ENCODE data around the gene DDX25.

DNA sequence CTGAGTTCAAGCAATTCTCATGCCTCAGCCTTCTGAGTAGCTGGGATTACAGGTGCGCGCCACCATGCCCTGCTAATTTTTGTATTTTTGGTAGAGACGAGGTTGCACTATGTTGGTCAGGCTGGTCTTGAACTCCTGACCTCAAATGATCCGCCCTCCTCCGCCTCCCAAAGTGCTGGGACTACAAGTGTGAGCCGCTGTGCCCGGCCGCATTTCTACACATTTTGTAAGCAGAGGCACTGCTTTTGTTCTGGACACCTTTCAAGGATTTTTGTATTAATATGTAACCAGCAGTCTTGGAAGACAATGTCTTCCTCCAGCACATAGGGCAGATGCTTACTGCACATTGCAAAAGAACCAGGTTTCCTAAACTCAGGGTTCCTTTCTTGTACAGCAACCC lies 30.2 kb downstream of the DDX25 start:
- TF ChIP-seq FOXA1 (IDR thresholded peaks at IDR 0.05) = no peak
- no peak for TF ChIP-seq TARDBP (IDR thresholded peaks at IDR 0.05)
- TF ChIP-seq FOXM1 (IDR thresholded peaks at IDR 0.05; ENCODE audit: borderline replicate concordance) = no peak
- TF ChIP-seq, protein P1, sequence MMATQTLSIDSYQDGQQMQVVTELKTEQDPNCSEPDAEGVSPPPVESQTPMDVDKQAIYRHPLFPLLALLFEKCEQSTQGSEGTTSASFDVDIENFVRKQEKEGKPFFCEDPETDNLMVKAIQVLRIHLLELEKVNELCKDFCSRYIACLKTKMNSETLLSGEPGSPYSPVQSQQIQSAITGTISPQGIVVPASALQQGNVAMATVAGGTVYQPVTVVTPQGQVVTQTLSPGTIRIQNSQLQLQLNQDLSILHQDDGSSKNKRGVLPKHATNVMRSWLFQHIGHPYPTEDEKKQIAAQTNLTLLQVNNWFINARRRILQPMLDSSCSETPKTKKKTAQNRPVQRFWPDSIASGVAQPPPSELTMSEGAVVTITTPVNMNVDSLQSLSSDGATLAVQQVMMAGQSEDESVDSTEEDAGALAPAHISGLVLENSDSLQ (IDR thresholded peaks at IDR 0.05) = no peak
- TF ChIP-seq CTBP1 (IDR thresholded peaks at IDR 0.05; ENCODE audit: borderline replicate concordance) = no peak
- TF ChIP-seq HDGF (IDR thresholded peaks at IDR 0.05; ENCODE audit: borderline replicate concordance) = no peak
- TF ChIP-seq NFRKB (IDR thresholded peaks at IDR 0.05) = no peak
- no peak for TF ChIP-seq ZNF384 (IDR thresholded peaks at IDR 0.05)
- no peak for TF ChIP-seq SP1 (IDR thresholded peaks at IDR 0.05)
- no peak for TF ChIP-seq SUZ12 (IDR thresholded peaks at IDR 0.05)
- TF ChIP-seq BHLHE40 (IDR thresholded peaks at IDR 0.05; ENCODE audit: borderline replicate concordance) = no peak

Measured in HEK293T (cell line).